HEK293 (cell line): Measurements from ENCODE around the gene MTA1.
A peak's percentile ranks its signal among the peaks of the same experiment; 100 is the strongest.

Source experiments
- CTCF ChIA-PET: fragments of 350-600 bp; formaldehyde crosslinking; extraction: SDS; loops from one replicate; lab custom pipeline; 2021; ENCODE audit warnings: antibody characterized with exemption; lab: Yijun Ruan, JAX
- POLR2A ChIA-PET: fragments of 300-600 bp; formaldehyde crosslinking; extraction: SDS; loops from one replicate; lab custom pipeline; 2020; ENCODE audit warnings: antibody characterized with exemption, inconsistent platforms; lab: Yijun Ruan, JAX
- H3K27ac ChIP-seq: fragments of 200-500 bp; sonication (Bioruptor generic); 2 replicates; pipeline ENCODE4 v1.5.1; 2014; ENCODE audit warnings: low read depth, low read length, control low read depth, inconsistent platforms; ENCODE audit errors: extremely low read depth
- H3K36me3 ChIP-seq, 2 experiments: fragments of 200-500 bp in 1 of 2; sonication (Bioruptor generic) in 1 of 2; 1 replicate in 1 of 2; 2 replicates in 1 of 2; pipeline ENCODE4 v1.5.1; 2014 to 2017; ENCODE audit warnings: inconsistent platforms in 2 of 2, low read length in 2 of 2; ENCODE audit not compliant: control insufficient read depth in 2 of 2, insufficient read depth in 1 of 2
- H3K4me1 ChIP-seq: fragments of 200-500 bp; sonication (Bioruptor generic); 2 replicates; pipeline ENCODE4 v1.5.1; 2014; ENCODE audit warnings: mild to moderate bottlenecking, low read length, inconsistent platforms; ENCODE audit not compliant: control insufficient read depth, insufficient read depth
- H3K4me3 ChIP-seq: 2 replicates; pipeline ENCODE4 v1.5.1; 2011; ENCODE audit warnings: low read depth, mild to moderate bottlenecking, control low read depth, low read length, moderate library complexity
- H3K9me3 ChIP-seq: fragments of 200-500 bp; sonication (Bioruptor generic); 2 replicates; pipeline ENCODE4 v1.5.1; 2014; ENCODE audit warnings: low read depth, low read length, inconsistent platforms; ENCODE audit not compliant: control insufficient read depth, insufficient read depth
- BCL11A ChIP-seq: fragments of 450-650 bp; formaldehyde crosslinking; IDR thresholded peaks from 2 replicates; pipeline ENCODE4 v1.5.1; 2016; ENCODE audit warnings: low read depth, missing biosample characterization, missing genetic modification characterization
- KLF1 ChIP-seq: fragments of 450-650 bp; formaldehyde crosslinking; IDR thresholded peaks from 2 replicates; pipeline ENCODE4 v1.5.1; 2016; ENCODE audit warnings: missing biosample characterization, missing genetic modification characterization
- KLF10 ChIP-seq: fragments of 450-650 bp; IDR thresholded peaks from 2 replicates; pipeline ENCODE4 v1.5.1; 2018; ENCODE audit warnings: missing biosample characterization, mild to moderate bottlenecking, missing genetic modification characterization
- OVOL3 ChIP-seq: fragments of 450-650 bp; formaldehyde crosslinking; IDR thresholded peaks from 2 replicates; pipeline ENCODE4 v1.5.1; 2016; ENCODE audit warnings: missing biosample characterization, missing genetic modification characterization
- REST ChIP-seq: fragments of 450-650 bp; formaldehyde crosslinking; IDR thresholded peaks from 2 replicates; pipeline ENCODE4 v1.5.1; 2016; ENCODE audit warnings: missing biosample characterization, missing genetic modification characterization
- SETDB1 ChIP-seq: IDR thresholded peaks from one replicate; pipeline ENCODE4 v1.6.1; 2017; ENCODE audit warnings: mild to moderate bottlenecking, low read length, moderate library complexity, mixed read lengths; ENCODE audit not compliant: insufficient read length
- SP7 ChIP-seq: fragments of 450-650 bp; formaldehyde crosslinking; IDR thresholded peaks from 2 replicates; pipeline ENCODE4 v1.5.1; 2016; ENCODE audit warnings: missing biosample characterization, missing genetic modification characterization
- ZBTB20 ChIP-seq: fragments of 450-650 bp; formaldehyde crosslinking; IDR thresholded peaks from 2 replicates; pipeline ENCODE4 v1.5.1; 2016; ENCODE audit warnings: missing biosample characterization, missing genetic modification characterization
- ZFP41 ChIP-seq: fragments of 450-650 bp; formaldehyde crosslinking; IDR thresholded peaks from 2 replicates; pipeline ENCODE4 v1.5.1; 2016; ENCODE audit warnings: missing biosample characterization, missing genetic modification characterization, borderline replicate concordance
- ZNF132 ChIP-seq: fragments of 450-650 bp; formaldehyde crosslinking; IDR thresholded peaks from 2 replicates; pipeline ENCODE4 v1.5.1; 2017; ENCODE audit warnings: missing biosample characterization, missing genetic modification characterization, borderline replicate concordance
- ZNF133 ChIP-seq: fragments of 450-650 bp; formaldehyde crosslinking; IDR thresholded peaks from 2 replicates; pipeline ENCODE4 v1.5.1; 2016; ENCODE audit warnings: missing biosample characterization, missing genetic modification characterization
- ZNF155 ChIP-seq: fragments of 450-650 bp; formaldehyde crosslinking; IDR thresholded peaks from 2 replicates; pipeline ENCODE4 v1.5.1; 2016; ENCODE audit warnings: missing biosample characterization, missing genetic modification characterization
- ZNF214 ChIP-seq: fragments of 450-650 bp; formaldehyde crosslinking; IDR thresholded peaks from 2 replicates; pipeline ENCODE4 v1.5.1; 2017; ENCODE audit warnings: missing biosample characterization, mild to moderate bottlenecking, missing genetic modification characterization, borderline replicate concordance
- ZNF274 ChIP-seq, 2 experiments: fragments of 200-500 bp in 1 of 2; fragments of 450-650 bp in 1 of 2; sonication (Bioruptor generic) in 1 of 2; formaldehyde crosslinking in 1 of 2; IDR thresholded peaks; 2 replicates each; pipeline versions ENCODE4 v1.5.1 to v1.6.1; 2014 to 2016; ENCODE audit warnings: borderline replicate concordance in 1 of 2, inconsistent platforms in 1 of 2, low read length in 1 of 2, missing biosample characterization in 1 of 2, missing genetic modification characterization in 1 of 2
- ZNF302 ChIP-seq: fragments of 450-650 bp; formaldehyde crosslinking; IDR thresholded peaks from 2 replicates; pipeline ENCODE4 v1.5.1; 2016; ENCODE audit warnings: missing biosample characterization, missing genetic modification characterization, low read depth
- ZNF544 ChIP-seq: fragments of 450-650 bp; formaldehyde crosslinking; IDR thresholded peaks from 2 replicates; pipeline ENCODE4 v1.5.0; 2017; ENCODE audit warnings: missing biosample characterization, missing genetic modification characterization
- ZNF654 ChIP-seq: fragments of 450-650 bp; formaldehyde crosslinking; IDR thresholded peaks from 2 replicates; pipeline ENCODE4 v1.5.1; 2016; ENCODE audit warnings: low read depth, missing biosample characterization, missing genetic modification characterization
- ZNF677 ChIP-seq: fragments of 450-650 bp; IDR thresholded peaks from 2 replicates; pipeline ENCODE4 v1.5.0; 2018; ENCODE audit warnings: missing biosample characterization, mild to moderate bottlenecking, missing genetic modification characterization, moderate library complexity
- ZSCAN30 ChIP-seq: fragments of 450-650 bp; IDR thresholded peaks from 2 replicates; pipeline ENCODE4 v1.5.1; 2018; ENCODE audit warnings: missing biosample characterization, mild to moderate bottlenecking, missing genetic modification characterization, moderate library complexity
- TF ChIP-seq, protein P1 (sequence below): fragments of 450-650 bp; formaldehyde crosslinking; optimal IDR thresholded peaks from 2 replicates; pipeline ENCODE3; 2016; ENCODE audit warnings: missing biosample characterization, mild to moderate bottlenecking, missing genetic modification characterization
- TF ChIP-seq, protein P2 (sequence below): sonication (generic); formaldehyde crosslinking; IDR thresholded peaks from 2 replicates; pipeline ENCODE4 v1.8.1; 2022; ENCODE audit warnings: mild to moderate bottlenecking, moderate library complexity, missing genetic modification reagents

The MTA1 gene

GRCh38 chr14:105474483-105475268 is 55.0 kb downstream of the MTA1 start, which contains the start of gene CRIP2:
CRIP2 (plus strand) TSS chr14:105474821; CDS start chr14:105474863, 42 bp downstream.
- TF ChIP-seq KLF10: peak; percentile 10
- TF ChIP-seq BCL11A (tag by site-specific recombination): no peak
- TF ChIP-seq ZBTB20 (tag by site-specific recombination): peak; percentile 88
- 0 out of 2 replicates have a peak, but pooled peaks have one; percentile 21 for TF ChIP-seq ZSCAN30 (tag by site-specific recombination)
- peak; percentile 38; the same call in 1 of the 2 replicates for TF ChIP-seq ZNF677
- TF ChIP-seq, protein P1, sequence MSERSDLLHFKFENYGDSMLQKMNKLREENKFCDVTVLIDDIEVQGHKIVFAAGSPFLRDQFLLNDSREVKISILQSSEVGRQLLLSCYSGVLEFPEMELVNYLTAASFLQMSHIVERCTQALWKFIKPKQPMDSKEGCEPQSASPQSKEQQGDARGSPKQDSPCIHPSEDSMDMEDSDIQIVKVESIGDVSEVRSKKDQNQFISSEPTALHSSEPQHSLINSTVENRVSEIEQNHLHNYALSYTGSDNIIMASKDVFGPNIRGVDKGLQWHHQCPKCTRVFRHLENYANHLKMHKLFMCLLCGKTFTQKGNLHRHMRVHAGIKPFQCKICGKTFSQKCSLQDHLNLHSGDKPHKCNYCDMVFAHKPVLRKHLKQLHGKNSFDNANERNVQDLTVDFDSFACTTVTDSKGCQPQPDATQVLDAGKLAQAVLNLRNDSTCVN (tag by site-specific recombination): peak; percentile 17
- Histone ChIP-seq H3K36me3 (peaks cover 0 to 2% of the 10 kb centered on the region in 2 experiments; a peak in 1 of 3 replicates), H3K9me3 (no peaks in the 10 kb centered on the region), H3K27ac (no peak within 1 kb of the TSS; the same call in 1 of the 2 replicates), H3K4me3 (peak within 1 kb of the TSS; percentile 47), H3K4me1 (peaks cover 16% of the 10 kb centered on the region)
- CTCF ChIA-PET: no interaction called here
- POLR2A ChIA-PET: interaction anchor here (1.5 kb wide), 1 partner anchor 63 kb away, joined by 3 read pairs; no protein-coding TSS in a partner anchor

GRCh38 chr14:105475269-105476096 is 55.9 kb downstream of the MTA1 start:
- H3K27ac ChIP-seq: no peak overlapping the region; the same call in 1 of the 2 replicates
- H3K4me1 ChIP-seq: peaks cover 16% of the 10 kb centered on the region
- CTCF ChIA-PET: interaction anchor here (0.6 to 2.0 kb wide), 2 partner anchors 14 to 34 kb away, joined by 3 to 9 read pairs; no protein-coding TSS in a partner anchor
- TF ChIP-seq ZNF544 (tag by site-specific recombination): no peak
- TF ChIP-seq SP7 (tag by site-specific recombination): no peak
- no peak for TF ChIP-seq ZNF155 (tag by site-specific recombination)
- TF ChIP-seq, protein P2, sequence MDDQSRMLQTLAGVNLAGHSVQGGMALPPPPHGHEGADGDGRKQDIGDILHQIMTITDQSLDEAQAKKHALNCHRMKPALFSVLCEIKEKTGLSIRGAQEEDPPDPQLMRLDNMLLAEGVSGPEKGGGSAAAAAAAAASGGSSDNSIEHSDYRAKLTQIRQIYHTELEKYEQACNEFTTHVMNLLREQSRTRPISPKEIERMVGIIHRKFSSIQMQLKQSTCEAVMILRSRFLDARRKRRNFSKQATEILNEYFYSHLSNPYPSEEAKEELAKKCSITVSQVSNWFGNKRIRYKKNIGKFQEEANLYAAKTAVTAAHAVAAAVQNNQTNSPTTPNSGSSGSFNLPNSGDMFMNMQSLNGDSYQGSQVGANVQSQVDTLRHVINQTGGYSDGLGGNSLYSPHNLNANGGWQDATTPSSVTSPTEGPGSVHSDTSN (CRISPR knock-in tag): no peak
- TF ChIP-seq KLF1 (tag by site-specific recombination): peak; percentile 67; the same call in 1 of the 2 replicates
- no peak for TF ChIP-seq ZNF302
- no peak for TF ChIP-seq ZNF132 (tag by site-specific recombination)
- TF ChIP-seq ZNF214 (tag by site-specific recombination): no peak
- TF ChIP-seq ZFP41 (tag by site-specific recombination): no peak
- no peak for TF ChIP-seq SETDB1
- no peak for TF ChIP-seq ZNF654 (tag by site-specific recombination)
- no peak for TF ChIP-seq ZNF133 (tag by site-specific recombination)
- TF ChIP-seq REST (tag by site-specific recombination): no peak
- no peak for TF ChIP-seq OVOL3
- TF ChIP-seq, protein P1 (tag by site-specific recombination): no peak
- no peak for TF ChIP-seq ZNF274 (IDR thresholded peaks at IDR 0.05; ENCODE audit: low read length)
- no peak for TF ChIP-seq ZNF274 (tag by site-specific recombination; IDR thresholded peaks at IDR 0.05; ENCODE audit: borderline replicate concordance)

More at GRCh38 chr14:105475269-105476096, 55.9 kb downstream of the MTA1 start:
- no peaks in the 10 kb centered on the region for H3K9me3 ChIP-seq
- peak overlapping the region; percentile 47; the same call in 1 of the 2 replicates for H3K4me3 ChIP-seq
- H3K36me3 ChIP-seq: no peaks in the 10 kb centered on the region
- POLR2A ChIA-PET: no interaction called here
